Non-pigmented ciliary epithelial cell (primary cell): Measurements from ENCODE around the gene WNT11.

Experiments
- DNase-seq: peaks from one replicate; pipeline ENCODE4 v3.0.0-alpha.2; 2010; ENCODE audit warnings: low read depth

Gene WNT11

DNA sequence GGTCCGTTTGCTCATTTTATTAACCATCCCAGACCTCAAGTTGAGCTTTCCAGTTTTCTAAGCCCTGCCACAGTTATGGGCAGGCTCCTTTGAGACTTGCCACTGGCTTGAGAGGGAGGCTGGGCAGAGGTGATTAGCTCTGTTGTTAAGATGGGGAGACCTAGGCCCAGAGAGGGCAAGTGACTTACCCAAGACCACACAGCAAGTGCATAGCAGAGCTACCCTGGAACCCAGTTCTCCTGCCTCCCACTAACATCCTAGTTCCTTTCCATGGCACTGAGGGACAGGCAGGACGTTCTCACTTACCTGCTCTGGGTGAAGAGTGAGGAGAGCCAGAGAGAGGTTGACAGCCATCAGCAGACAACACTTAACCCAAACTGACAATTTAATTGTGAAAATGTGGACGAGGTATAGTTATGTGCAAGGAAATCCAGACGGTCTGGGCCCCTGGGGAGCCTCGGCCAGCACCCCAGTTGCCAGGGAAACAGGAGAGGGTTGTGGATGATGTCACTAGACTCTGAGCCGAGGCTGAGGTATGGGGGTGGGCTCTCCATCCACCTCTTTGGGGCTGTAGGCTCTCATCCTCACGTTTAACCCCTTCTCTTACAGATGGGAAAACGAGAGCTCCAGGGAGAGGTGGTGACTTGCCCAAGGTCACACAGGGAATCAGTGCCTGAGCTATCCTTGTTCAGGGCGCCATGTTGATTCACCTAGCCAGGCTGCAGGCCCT lies 12.3 kb upstream of the WNT11 start:
- no peak for DNase-seq

DNA sequence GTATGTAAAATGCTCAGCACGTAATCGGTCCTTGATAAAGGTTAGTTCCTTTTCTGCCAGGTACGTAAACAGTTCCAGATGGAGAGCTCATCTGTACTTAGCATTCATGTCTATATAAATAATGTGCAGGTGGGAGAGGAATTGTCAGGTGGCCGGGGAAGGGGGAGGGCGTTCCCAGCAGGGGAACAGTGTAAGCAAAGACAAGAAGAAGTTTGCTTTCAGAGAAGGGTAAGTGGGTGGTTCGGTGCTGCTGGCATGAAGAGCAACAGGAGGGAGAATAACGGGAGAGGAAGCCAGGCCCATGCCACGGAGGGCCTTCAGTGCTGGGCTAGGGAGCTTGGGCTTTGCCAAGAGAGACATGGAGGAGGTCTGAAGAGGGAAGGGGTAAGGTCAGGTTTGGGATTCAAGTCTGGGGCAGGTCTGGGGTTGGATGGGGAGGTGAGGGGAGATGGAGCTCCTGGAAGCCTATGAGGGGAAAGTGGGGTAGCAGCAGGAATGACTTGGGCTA lies 11.4 kb upstream of the WNT11 start:
- no peak for DNase-seq

DNA sequence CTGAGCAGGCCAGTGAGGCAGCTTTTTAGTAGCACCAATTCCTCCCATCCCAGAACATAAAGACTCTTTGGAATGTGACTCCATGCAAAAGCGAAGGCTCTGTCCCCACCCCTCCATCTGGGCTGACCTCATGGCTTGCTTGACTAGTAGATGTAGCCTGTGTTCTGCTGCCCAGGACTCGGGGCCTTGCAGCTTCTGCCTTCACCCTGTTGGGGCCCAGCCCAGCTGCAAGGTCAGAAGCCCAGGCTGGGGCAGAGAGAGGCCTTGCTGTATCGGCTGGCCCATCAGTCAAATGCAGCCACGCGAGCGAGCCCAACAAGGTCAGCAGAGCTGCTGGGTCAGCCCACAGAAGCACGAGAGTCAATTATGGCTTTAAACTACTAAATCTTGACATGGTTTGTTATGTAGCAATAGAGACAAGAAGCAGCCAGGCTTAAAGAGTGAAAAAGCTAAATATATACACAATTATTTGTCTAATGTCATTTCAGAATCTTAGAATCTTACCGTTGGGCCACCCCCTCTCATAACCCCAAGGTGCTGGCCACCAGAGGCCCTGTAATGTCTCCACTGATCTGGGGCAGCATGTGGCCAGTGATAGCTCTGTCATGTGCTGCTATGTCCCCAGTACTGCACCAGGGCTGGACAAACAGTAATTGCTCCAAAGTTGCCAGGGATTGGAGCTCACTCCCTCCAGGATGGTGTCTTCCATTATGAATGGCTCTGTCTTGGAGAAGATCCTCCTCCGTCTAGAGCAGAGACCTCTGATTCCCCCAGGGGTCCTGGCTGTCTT lies 10.4 kb upstream of the WNT11 start:
- no peak for DNase-seq

DNA sequence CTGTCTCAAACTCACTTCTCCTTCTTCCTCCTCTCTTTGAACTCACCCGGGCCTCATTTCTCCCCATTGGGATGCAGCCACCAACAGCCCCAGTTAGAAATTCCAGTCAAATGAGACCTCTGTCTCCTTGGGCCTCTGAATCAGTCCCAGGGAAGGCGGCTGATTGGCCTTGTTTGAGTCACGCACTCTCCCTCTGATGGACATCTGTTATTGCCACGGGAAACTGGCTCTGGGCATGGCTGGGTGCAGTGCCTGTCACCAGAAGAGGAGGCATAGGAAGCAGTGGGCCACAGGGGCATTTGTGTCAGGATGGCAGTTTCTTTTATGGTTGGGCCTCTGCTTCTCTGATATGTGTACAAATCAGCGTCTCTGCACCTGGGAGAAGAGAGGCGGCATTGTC lies 9.6 kb upstream of the WNT11 start:
- DNase-seq: no peak

DNA sequence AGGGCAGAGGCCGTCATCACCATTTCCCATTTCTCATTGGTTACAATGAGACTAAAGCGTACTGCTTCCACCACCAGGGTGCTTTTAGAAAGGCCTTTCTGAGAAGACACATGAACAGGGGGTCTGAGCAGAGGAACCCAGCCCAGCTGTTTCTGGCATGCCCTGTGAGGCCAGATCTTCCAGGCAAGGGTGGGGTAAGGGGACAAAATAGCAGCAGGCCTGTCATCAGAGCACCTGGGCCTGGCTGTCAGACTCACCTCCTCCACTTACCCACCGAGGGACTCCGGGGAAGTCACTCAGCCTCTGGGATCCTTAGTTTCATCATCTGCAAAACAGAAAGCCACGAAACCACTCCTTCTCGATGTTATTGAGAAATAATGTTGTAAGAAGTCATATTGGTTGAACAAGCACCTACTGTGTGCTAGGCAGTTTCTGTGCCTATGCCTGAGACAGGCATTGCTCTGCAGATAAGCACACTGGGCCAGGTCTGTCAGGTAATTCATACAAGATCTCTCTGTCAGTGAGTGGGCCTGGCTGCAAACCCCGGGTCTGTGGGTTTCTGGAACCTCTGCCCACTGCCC lies 8.8 kb upstream of the WNT11 start:
- no peak for DNase-seq

DNA sequence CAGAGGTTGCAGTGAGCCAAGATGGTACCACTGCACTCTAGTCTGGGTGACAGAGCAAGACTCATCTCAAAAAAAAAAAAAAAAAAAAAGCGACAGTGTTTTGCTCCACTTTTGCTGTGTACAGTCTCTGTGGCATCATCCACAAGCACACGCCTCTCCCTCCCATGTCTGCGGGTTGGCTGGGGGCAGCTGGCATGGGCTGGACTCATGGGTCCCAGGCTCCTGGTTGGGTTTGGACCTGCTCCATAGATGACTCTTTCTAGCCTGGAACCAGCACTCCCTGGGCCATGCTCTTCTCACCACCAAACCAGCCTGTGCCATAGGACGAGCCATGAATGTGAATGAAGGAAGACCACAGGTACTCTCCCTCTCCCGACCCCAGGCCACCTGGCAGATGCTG lies 7.9 kb upstream of the WNT11 start:
- no peak for DNase-seq

DNA sequence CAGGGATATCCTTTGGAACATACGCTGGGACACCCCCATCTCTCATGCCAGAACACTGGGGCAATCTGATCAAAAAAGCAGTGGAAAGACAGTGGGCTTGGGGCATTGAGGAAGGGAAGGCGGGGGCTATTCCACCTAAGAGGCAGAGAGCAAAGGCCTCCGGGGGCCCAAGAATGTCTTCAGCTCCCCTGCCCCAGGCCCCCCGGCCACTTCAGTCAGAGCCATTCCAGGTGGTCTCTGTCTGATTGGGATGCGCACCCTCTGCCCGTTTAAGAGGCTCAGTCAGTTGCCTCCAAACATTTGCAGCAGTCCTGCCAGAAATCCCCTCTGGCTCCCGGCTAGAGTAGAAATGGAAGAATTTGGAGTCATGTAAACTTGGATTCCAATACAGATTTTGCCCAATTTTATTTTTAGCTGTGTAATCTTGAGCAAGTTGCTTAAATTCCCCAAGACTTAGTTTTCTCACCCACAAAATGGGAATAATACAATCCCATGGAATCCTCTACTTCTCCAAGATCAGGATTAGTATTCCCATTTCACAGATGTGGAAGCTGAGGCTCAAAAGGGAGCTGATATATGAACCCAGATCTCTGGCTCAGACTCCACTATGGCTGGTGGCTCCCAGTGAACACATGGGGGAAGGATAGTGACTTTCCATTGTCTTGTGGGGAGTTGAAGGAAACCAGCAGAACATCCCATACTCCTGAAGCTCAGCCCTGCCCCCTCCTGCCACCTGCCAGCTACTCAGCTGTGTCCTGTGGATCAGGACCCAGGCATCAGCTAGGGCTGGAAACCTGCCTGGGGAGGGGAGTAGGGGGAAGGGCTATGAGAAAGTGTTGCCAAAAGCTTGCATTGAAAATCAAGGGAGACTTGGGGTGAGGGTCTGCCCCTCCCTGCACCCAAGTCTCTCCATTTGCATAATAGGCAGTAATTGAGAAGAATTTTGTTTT lies 6.1 kb upstream of the WNT11 start:
- DNase-seq: no peak

DNA sequence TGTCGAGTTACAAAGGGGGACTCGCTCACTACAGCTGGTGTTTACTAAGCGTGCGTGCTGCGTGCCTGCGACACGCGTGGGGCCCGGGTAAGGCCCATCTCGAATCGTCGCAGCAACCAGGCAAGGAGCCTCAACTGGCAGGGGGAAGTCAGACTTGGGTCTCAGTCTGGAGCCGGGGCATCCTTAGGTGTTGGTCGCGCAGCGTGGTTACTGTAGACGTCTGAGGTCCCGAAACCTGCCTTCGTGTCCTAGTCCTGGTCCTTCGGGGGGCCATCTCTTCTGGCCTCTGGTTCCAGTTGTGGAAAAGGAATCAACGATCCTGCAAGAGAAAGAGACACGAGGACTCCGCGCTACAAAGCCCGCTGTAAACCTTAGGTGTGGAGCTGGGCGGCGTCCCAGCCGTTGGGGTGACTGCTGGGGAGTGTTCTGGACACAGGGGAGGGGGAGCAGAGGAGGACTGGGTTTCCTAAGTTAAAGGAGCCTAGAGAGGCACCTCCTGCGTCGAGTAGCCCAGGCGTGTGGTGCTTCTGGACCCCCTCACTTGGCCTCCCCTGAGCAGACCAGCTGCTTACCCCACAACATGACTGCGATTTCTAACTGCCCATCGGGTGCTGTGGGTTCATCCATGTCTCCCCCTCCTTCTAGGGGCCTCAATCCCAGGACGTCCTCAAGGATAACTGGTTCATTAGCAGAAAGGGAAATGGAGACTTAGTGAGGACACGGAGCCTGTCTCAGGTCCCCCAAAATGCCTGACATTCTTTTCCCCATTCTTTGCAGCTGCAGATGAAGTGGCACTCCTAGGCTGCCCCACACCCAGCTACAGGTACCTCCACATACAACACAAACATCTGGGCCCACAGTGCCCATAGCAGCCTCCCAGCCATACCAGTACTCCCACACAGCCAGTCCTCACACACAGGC lies 4.9 kb upstream of the WNT11 start:
- DNase-seq: no peak

DNA sequence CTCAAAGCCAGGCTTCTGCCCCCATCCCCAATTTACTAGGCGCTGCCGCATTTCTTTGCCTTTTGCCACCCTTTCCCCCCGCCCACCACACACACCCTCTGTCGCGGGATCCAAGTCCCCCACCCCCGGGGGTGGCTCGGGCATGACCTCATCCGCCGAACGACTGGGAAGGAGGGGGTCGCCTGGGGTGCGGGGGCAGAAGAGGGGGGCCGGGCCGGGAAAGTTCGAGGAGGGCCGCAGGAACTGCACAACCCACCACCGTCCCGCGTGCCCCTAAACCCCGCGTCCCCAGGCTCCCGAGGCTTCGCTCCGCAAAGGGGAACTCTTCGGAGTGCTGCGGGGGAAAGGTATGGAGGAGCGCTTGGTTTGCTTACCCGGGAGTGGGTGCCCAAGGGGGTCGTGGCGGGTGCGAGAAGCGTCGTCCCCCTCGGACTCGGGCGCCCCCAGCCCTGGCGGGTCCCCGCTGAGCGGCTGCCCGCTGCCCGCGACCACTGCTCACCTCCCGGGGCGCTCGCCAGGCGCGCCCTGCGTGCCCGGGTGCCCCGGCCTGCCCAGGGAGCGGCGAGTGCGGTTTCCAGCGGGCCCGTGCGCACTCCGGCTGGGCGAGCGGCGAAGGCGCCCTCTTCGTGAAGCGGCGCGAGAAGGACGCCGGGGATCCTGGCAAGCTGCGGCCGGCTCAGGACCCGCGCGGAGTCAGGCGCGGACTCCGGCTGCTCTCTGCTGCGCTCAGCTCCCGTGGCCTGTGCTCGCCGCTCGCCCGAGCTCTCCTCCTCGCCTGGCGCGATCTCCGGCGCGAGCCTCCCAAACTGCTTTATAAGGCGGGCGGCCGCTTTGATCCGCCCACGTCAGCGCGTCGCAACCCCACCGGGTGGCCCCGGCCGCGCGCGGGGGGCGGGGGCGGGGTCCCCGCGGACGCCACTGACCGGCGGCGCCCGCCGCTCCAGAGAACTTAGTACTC lies 4.0 kb upstream of the WNT11 start:
- peak; percentile 10 for DNase-seq

DNA sequence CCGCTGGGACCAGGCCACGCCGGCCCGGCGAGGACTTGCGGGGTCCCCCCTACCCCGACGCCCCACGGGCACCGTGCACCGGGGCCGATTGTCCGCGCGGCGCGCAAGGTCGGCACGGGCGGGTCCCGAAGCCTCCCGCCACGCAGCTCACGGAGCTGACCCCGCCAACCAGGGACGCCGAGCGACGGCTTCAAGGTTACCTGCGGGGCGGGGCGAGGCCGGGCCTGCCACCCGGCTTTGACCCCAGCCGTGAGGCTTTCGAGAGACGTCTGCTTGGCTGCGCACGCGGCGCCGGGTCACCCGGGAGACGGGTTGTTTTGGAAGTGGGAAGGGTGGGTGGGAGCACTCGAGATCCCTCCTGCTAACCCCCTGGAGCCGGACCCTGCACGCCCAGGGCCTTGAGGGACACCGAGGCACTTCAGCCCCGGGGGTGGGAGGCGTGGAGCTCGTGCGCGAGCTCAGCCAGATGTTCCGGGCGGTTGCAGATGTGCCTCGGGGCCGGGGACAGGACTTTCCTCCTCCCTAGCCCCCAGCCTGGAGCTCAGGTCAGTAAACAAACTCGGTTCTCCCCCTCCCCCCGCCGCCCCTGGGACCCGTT lies 3.2 kb upstream of the WNT11 start:
- no peak for DNase-seq

DNA sequence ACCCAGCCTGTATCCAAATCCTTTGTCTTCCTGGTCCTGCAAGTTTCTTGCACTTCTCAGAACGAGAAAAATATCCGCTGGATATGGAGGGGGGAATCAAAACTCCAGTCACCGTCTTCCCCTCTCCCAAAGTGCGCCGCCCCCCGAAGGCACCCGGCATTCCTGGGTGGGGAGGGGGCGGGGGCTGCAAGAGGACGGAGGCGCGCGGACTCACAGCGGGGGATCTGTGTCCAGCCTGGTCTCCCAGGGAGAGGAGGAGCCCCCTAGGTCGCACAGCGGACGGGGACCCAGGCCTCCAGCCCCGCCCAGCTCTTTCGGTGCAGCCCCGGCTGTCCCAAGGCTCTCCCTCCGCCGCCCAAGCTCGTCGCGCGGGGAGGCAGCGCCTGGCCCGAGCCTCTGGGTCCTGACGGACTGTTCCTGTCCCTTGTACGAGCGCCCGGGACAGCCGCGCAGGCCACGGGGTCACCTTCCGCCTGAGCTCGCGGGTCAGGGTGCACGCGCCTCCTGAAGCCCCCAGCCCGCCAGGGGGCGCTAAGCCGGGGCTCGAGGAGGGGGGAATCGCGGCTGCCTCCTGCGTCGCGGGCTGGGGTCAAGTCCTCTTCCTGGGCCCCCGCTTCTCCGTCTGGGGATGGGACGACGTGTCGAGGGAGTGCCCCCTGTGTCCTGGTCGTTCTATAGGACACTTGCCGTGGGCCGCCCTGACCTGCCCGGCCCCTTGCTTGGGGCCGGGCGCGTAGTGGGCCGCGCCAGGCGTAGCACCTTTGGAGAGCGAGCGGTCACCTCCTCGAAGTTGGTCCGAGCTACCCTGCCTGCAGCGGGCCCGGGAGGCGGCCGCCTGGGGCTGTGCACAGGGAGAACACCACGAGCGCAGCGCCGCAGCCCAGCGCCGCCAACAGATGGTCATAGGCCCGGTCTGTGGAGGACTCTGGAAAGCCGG lies 2.4 kb upstream of the WNT11 start:
- no peak for DNase-seq

DNA sequence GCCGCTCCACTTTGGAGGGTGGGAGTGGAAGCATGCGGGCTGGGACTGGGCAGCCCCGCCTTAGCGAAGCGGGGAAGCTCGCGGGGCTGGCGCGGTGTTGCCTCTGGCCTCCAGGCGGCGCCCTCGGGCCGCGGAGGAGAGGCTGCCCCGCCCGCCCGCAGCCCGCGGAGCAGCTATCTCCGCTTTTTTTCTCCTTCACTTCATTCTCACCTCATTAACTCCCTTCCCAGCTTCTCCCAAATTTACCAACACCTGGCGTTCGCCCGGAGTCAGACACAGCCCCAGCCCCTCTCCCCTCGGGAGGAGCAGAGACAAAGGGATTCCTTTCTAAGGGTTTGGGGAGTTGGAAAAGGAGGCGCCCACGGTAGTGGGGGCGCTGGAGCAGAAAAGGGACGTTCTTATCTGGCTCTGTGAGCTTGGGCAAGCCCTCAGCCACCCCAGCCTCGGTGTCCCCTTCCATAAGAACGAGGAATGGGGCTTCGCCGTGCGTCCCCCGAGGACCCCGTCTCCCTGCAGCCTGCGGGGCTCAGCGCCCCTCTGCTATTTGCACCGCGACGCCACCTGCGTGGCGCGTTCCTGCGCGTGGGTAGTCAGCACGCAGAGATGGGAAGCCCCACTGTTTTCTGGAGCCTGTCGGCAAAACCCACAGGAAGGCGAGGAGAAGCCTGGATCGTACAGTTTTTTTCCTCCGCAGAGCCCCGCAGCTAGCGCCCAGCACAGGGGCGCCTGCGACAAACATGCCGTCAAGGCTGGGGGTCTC lies 1.5 kb upstream of the WNT11 start:
- peak; percentile 11 for DNase-seq

DNA sequence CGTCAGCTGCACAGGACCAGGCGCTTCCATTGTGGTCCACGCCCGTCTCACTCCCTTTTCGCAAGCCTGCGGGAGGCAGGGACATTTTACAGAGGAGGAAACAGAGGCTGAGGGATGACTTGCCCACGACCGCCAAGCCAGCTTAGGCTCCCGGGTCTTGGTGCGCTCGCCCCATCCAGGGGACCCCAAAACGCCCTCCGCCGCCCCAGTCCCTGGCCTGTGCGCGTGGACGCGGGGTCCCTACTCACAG lies 300 bp downstream of the WNT11 start:
- no peak for DNase-seq

DNA sequence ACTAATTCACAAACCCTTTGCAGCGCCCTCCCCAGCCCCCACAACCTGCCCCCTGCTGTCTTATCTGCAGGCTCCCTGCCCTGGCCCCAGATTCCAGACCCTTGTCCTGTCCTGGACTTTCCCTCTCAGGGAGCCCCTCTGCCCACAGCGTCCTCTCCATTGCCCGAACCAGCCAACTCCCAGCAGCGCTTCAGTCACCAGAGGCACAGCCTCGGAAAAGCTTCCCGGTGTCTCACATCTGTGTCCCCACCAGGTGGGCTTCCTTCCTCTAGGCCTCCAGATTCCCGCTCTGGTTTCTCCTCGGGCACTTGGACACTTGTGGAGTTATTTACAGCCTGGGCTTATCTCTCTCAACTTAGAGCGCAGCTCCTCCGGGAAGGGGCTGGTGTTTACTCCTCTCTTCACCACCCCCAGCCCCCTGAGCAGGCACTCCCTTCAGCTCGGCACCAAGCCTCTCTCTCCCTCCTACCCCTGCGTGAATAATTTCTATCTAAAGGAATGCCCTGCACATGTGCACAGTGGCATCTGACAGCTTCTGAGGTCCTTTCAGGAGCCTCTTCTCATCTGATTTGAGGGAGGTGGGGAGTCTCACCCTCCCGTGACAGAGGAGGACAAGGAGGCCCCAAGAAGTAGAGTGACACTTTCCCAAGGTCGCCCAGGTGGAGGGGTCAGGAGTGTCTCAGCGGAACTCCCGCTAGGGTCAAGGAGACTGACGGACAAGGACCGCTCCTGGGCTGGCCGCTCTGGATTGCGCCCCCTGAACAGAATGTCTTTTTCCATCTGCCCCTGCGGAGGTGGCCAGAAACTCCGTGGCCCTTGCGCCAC lies 838 bp downstream of the WNT11 start:
- no peak for DNase-seq

DNA sequence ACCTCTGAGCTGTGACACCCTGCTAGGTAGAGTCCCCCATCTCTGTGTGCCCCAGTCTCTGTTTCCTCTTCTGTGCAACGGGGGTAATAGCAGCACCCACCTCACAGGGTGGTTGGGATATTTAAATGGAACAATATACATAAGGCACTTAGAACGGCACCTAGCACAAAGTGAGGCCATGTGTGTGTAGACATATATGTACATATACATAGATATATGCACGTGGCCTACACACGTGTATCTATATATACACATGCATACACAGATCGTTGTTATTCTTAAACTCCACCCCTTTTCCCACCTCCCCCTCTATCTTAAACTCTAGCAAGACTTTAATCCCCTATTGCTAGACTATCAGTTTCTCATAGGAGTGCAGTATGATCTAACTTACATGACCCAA lies 2.4 kb downstream of the WNT11 start:
- DNase-seq: no peak

DNA sequence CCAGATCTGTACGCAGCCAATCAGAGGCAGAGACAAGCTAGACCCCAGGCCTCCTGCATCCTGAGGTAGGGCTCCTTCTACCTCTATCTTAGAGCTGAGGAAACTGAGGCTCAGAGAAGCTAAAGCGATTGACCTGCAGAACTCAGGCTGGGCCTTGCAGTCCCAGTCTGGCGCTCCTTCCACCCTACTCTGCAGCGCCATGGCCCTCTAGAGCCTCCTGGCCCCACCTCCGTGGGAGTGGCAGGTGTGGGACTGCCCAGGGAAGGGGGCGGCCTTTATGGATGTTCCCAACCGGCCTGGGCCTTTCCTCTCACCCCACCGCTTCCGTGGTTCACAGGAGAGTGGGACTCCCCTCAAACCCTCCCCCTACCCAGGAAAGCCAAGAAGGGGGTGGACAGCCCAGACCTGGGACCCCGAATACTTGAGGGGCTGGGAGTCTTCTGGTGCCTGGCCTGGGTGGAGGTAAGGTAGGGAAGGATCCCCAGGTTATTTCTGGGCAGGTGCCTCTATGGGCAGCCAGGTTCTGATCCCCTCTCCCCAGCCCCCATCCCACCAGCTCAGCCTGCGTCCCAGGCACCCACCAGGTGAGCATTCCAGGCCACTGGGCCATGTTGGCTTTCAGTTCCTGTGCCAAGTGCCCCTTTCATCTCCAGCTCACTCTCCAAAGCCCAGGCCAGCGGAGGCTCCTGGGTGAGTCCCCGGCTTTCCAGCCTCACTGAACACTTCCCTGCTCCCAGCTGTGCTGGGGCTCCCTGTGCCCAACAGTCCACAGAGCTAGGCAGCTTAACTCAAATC lies 3.0 kb downstream of the WNT11 start:
- no peak for DNase-seq
